ENCODE results near the gene EXOC6. TPM values are rescaled to one million over a fixed set of nuclear protein-coding genes. Genes with fewer than 3 reads are reported as not detected.

EXOC6 gene
- total RNA-seq, 2 donors from 2014 or later, result 10.5 to 14.8 TPM

- Mint-ChIP-seq H3K4me1 (peaks cover 24% of the 10 kb centered on the region), H3K27ac (no peak overlapping the region), H3K27me3 (peaks cover 73% of the 10 kb centered on the region), H3K36me3 (ENCODE audit: low read depth) (peaks cover 4% of the 10 kb centered on the region), H3K4me3 (peak overlapping the region; percentile 84)
- no peak for DNase-seq
- ATAC-seq, result peak; percentile 27
- H3K9me3 ChIP-seq (ENCODE audit: control insufficient read depth, low read length, poor library complexity, severe bottlenecking), result no peaks in the 10 kb centered on the region
These were observed 225.9 kb downstream of the EXOC6 start for GRCh38 chr10:93074147-93074596.

GRCh38 chr10:93074597-93075368, 226.5 kb downstream of the EXOC6 start:
- Mint-ChIP-seq H3K27me3 (peaks cover 76% of the 10 kb centered on the region), H3K27ac (no peak overlapping the region), H3K4me1 (peaks cover 24% of the 10 kb centered on the region), H3K36me3 (ENCODE audit: low read depth) (peaks cover 4% of the 10 kb centered on the region), H3K4me3 (peak overlapping the region; percentile 84)
- no peaks in the 10 kb centered on the region for H3K9me3 ChIP-seq (ENCODE audit: control insufficient read depth, low read length, poor library complexity, severe bottlenecking)
- ATAC-seq, result peak; percentile 12
- no peak for DNase-seq

- Mint-ChIP-seq H3K27ac (no peak overlapping the region), H3K4me3 (peak overlapping the region; percentile 19), H3K36me3 (ENCODE audit: low read depth) (peaks cover 6% of the 10 kb centered on the region), H3K27me3 (peaks cover 76% of the 10 kb centered on the region), H3K4me1 (peaks cover 26% of the 10 kb centered on the region)
- H3K9me3 ChIP-seq (ENCODE audit: control insufficient read depth, low read length, poor library complexity, severe bottlenecking), result no peaks in the 10 kb centered on the region
- DNase-seq (no peak), ATAC-seq (no peak)
These were observed 227.3 kb downstream of the EXOC6 start for GRCh38 chr10:93075369-93076221.

GRCh38 chr10:93076871-93077270, 228.6 kb downstream of the EXOC6 start:
- Mint-ChIP-seq H3K4me1 (peaks cover 25% of the 10 kb centered on the region), H3K4me3 (no peak overlapping the region), H3K27me3 (peaks cover 75% of the 10 kb centered on the region), H3K36me3 (ENCODE audit: low read depth) (peaks cover 6% of the 10 kb centered on the region), H3K27ac (no peak overlapping the region)
- DNase-seq, result no peak
- H3K9me3 ChIP-seq (ENCODE audit: control insufficient read depth, low read length, poor library complexity, severe bottlenecking), result no peaks in the 10 kb centered on the region
- ATAC-seq, result no peak

- H3K27me3 Mint-ChIP-seq, result peaks cover 68% of the 10 kb centered on the region
- no peak for ATAC-seq
- peaks cover 6% of the 10 kb centered on the region for H3K36me3 Mint-ChIP-seq (ENCODE audit: low read depth)
- H3K4me3 Mint-ChIP-seq, result no peak overlapping the region
- no peak for DNase-seq
- H3K9me3 ChIP-seq (ENCODE audit: control insufficient read depth, low read length, poor library complexity, severe bottlenecking), result no peaks in the 10 kb centered on the region
- H3K27ac Mint-ChIP-seq, result no peak overlapping the region
- peaks cover 18% of the 10 kb centered on the region for H3K4me1 Mint-ChIP-seq
These were observed 229.6 kb downstream of the EXOC6 start for GRCh38 chr10:93077860-93078337.

- peaks cover 60% of the 10 kb centered on the region for H3K27me3 Mint-ChIP-seq
- DNase-seq, result no peak
- peak overlapping the region; percentile 36 for H3K4me3 Mint-ChIP-seq
These were observed 231.5 kb downstream of the EXOC6 start for GRCh38 chr10:93079663-93080349.

GRCh38 chr10:93080350-93081046, 232.2 kb downstream of the EXOC6 start:
- Mint-ChIP-seq H3K27me3 (peaks cover 53% of the 10 kb centered on the region), H3K4me1 (peaks cover 10% of the 10 kb centered on the region), H3K4me3 (peak overlapping the region; percentile 36), H3K27ac (peak overlapping the region; percentile 47), H3K36me3 (ENCODE audit: low read depth) (peaks cover 2% of the 10 kb centered on the region)
- no peaks in the 10 kb centered on the region for H3K9me3 ChIP-seq (ENCODE audit: control insufficient read depth, low read length, poor library complexity, severe bottlenecking)
- DNase-seq (peak; percentile 30 to 45 (median 32)), ATAC-seq (peak; percentile 80)

More at GRCh38 chr10:93079663-93080349, 231.5 kb downstream of the EXOC6 start:
- no peaks in the 10 kb centered on the region for H3K9me3 ChIP-seq (ENCODE audit: control insufficient read depth, low read length, poor library complexity, severe bottlenecking)
- ATAC-seq, result no peak
- peaks cover 13% of the 10 kb centered on the region for H3K4me1 Mint-ChIP-seq
- peak overlapping the region; percentile 47 for H3K27ac Mint-ChIP-seq
- H3K36me3 Mint-ChIP-seq (ENCODE audit: low read depth), result peaks cover 2% of the 10 kb centered on the region

- H3K4me1 Mint-ChIP-seq, result peaks cover 9% of the 10 kb centered on the region
- DNase-seq, result no peak
- no peak overlapping the region for H3K27ac Mint-ChIP-seq
- no peaks in the 10 kb centered on the region for H3K9me3 ChIP-seq (ENCODE audit: control insufficient read depth, low read length, poor library complexity, severe bottlenecking)
- H3K36me3 Mint-ChIP-seq (ENCODE audit: low read depth), result peaks cover 2% of the 10 kb centered on the region
- ATAC-seq, result no peak
- H3K27me3 Mint-ChIP-seq, result peaks cover 45% of the 10 kb centered on the region
- no peak overlapping the region for H3K4me3 Mint-ChIP-seq
These were observed 233.0 kb downstream of the EXOC6 start for GRCh38 chr10:93081318-93081717.

- H3K9me3 ChIP-seq (ENCODE audit: control insufficient read depth, low read length, poor library complexity, severe bottlenecking), result no peaks in the 10 kb centered on the region
- Mint-ChIP-seq H3K4me3 (no peak overlapping the region), H3K27me3 (peaks cover 39% of the 10 kb centered on the region), H3K27ac (no peak overlapping the region), H3K4me1 (peaks cover 9% of the 10 kb centered on the region), H3K36me3 (ENCODE audit: low read depth) (peaks cover 2% of the 10 kb centered on the region)
- DNase-seq (no peak), ATAC-seq (no peak)
These were observed 233.5 kb downstream of the EXOC6 start for GRCh38 chr10:93081834-93082233.

- no peaks in the 10 kb centered on the region for H3K9me3 ChIP-seq (ENCODE audit: control insufficient read depth, low read length, poor library complexity, severe bottlenecking)
- peaks cover 42% of the 10 kb centered on the region for H3K27me3 Mint-ChIP-seq
These were observed 235.6 kb downstream of the EXOC6 start for GRCh38 chr10:93083743-93084539.

GRCh38 chr10:93085272-93085859, 237.0 kb downstream of the EXOC6 start:
- H3K9me3 ChIP-seq (ENCODE audit: control insufficient read depth, low read length, poor library complexity, severe bottlenecking), result no peaks in the 10 kb centered on the region
- no peak overlapping the region for H3K27ac Mint-ChIP-seq
- H3K36me3 Mint-ChIP-seq (ENCODE audit: low read depth), result peaks cover 5% of the 10 kb centered on the region
- no peak overlapping the region for H3K4me3 Mint-ChIP-seq
- DNase-seq, result no peak
- ATAC-seq, result no peak
- H3K4me1 Mint-ChIP-seq, result peaks cover 11% of the 10 kb centered on the region
- peaks cover 35% of the 10 kb centered on the region for H3K27me3 Mint-ChIP-seq

More at GRCh38 chr10:93083743-93084539, 235.6 kb downstream of the EXOC6 start:
- H3K36me3 Mint-ChIP-seq (ENCODE audit: low read depth), result peaks cover 5% of the 10 kb centered on the region
- no peak for DNase-seq
- no peak overlapping the region for H3K4me3 Mint-ChIP-seq
- peaks cover 12% of the 10 kb centered on the region for H3K4me1 Mint-ChIP-seq
- no peak overlapping the region for H3K27ac Mint-ChIP-seq
- no peak for ATAC-seq

Data from T-helper 17 cell (primary cell).